Measurements from ENCODE around the gene FCRL2. TPM values are rescaled to one million over a fixed set of nuclear protein-coding genes. Genes with fewer than 3 reads are reported as not detected.

Gene FCRL2
- total and polyA plus RNA-seq, 2 experiments from 2014 or later: not detected

DNA sequence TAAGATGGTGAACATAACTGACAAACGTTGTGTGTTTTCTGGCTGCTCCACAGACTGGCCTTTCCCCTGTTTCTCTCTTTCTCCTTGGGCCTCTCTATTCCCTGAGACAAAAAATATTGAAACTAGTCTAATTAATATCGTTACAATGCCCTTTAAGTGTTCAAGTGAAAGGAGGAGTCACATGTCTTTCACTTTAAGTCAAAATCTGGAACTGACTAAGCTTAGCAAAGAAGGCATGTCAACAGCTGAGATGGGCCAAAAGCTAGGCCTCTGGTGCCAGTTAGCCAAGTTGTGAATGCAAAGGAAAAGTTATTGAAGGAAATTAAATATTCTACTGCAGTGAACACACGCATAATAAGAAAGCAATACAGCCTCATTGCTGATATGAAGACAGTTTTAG lies 44.2 kb downstream of the FCRL2 start:
- H3K27me3 ChIP-seq (ENCODE audit: insufficient read depth): no peaks in the 10 kb centered on the region
- TF ChIP-seq, protein P1, sequence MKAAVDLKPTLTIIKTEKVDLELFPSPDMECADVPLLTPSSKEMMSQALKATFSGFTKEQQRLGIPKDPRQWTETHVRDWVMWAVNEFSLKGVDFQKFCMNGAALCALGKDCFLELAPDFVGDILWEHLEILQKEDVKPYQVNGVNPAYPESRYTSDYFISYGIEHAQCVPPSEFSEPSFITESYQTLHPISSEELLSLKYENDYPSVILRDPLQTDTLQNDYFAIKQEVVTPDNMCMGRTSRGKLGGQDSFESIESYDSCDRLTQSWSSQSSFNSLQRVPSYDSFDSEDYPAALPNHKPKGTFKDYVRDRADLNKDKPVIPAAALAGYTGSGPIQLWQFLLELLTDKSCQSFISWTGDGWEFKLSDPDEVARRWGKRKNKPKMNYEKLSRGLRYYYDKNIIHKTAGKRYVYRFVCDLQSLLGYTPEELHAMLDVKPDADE (IDR thresholded peaks at IDR 0.05): no peak
- TF ChIP-seq, protein P2, sequence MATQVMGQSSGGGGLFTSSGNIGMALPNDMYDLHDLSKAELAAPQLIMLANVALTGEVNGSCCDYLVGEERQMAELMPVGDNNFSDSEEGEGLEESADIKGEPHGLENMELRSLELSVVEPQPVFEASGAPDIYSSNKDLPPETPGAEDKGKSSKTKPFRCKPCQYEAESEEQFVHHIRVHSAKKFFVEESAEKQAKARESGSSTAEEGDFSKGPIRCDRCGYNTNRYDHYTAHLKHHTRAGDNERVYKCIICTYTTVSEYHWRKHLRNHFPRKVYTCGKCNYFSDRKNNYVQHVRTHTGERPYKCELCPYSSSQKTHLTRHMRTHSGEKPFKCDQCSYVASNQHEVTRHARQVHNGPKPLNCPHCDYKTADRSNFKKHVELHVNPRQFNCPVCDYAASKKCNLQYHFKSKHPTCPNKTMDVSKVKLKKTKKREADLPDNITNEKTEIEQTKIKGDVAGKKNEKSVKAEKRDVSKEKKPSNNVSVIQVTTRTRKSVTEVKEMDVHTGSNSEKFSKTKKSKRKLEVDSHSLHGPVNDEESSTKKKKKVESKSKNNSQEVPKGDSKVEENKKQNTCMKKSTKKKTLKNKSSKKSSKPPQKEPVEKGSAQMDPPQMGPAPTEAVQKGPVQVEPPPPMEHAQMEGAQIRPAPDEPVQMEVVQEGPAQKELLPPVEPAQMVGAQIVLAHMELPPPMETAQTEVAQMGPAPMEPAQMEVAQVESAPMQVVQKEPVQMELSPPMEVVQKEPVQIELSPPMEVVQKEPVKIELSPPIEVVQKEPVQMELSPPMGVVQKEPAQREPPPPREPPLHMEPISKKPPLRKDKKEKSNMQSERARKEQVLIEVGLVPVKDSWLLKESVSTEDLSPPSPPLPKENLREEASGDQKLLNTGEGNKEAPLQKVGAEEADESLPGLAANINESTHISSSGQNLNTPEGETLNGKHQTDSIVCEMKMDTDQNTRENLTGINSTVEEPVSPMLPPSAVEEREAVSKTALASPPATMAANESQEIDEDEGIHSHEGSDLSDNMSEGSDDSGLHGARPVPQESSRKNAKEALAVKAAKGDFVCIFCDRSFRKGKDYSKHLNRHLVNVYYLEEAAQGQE (IDR thresholded peaks at IDR 0.05; ENCODE audit: unreplicated experiment): no peak
- TF ChIP-seq EZH2phosphoT487 (IDR thresholded peaks at IDR 0.05; ENCODE audit: unreplicated experiment) (no peak), CREB1 (CRISPR knock-in tag; IDR thresholded peaks at IDR 0.05; ENCODE audit: low read depth) (no peak), ZNF331 (CRISPR knock-in tag; IDR thresholded peaks at IDR 0.05; ENCODE audit: low read depth) (no peak), ZNF114 (CRISPR knock-in tag; IDR thresholded peaks at IDR 0.05) (no peak), NANOG (IDR thresholded peaks at IDR 0.05; ENCODE audit: borderline replicate concordance) (no peak), STAT1 (IDR thresholded peaks at IDR 0.05; ENCODE audit: unreplicated experiment) (no peak), JUNB (IDR thresholded peaks at IDR 0.05; ENCODE audit: unreplicated experiment) (no peak), EZH2 (IDR thresholded peaks at IDR 0.05; ENCODE audit: low read depth, unreplicated experiment) (no peak), POLR2AphosphoS5 (IDR thresholded peaks at IDR 0.05; ENCODE audit: low read depth) (no peak)
- TF ChIP-seq, protein P3, sequence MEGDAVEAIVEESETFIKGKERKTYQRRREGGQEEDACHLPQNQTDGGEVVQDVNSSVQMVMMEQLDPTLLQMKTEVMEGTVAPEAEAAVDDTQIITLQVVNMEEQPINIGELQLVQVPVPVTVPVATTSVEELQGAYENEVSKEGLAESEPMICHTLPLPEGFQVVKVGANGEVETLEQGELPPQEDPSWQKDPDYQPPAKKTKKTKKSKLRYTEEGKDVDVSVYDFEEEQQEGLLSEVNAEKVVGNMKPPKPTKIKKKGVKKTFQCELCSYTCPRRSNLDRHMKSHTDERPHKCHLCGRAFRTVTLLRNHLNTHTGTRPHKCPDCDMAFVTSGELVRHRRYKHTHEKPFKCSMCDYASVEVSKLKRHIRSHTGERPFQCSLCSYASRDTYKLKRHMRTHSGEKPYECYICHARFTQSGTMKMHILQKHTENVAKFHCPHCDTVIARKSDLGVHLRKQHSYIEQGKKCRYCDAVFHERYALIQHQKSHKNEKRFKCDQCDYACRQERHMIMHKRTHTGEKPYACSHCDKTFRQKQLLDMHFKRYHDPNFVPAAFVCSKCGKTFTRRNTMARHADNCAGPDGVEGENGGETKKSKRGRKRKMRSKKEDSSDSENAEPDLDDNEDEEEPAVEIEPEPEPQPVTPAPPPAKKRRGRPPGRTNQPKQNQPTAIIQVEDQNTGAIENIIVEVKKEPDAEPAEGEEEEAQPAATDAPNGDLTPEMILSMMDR (conservative IDR thresholded peaks at IDR 0.05; ENCODE audit: low read depth in 2 of 2): no peak
- TF ChIP-seq, protein P4, sequence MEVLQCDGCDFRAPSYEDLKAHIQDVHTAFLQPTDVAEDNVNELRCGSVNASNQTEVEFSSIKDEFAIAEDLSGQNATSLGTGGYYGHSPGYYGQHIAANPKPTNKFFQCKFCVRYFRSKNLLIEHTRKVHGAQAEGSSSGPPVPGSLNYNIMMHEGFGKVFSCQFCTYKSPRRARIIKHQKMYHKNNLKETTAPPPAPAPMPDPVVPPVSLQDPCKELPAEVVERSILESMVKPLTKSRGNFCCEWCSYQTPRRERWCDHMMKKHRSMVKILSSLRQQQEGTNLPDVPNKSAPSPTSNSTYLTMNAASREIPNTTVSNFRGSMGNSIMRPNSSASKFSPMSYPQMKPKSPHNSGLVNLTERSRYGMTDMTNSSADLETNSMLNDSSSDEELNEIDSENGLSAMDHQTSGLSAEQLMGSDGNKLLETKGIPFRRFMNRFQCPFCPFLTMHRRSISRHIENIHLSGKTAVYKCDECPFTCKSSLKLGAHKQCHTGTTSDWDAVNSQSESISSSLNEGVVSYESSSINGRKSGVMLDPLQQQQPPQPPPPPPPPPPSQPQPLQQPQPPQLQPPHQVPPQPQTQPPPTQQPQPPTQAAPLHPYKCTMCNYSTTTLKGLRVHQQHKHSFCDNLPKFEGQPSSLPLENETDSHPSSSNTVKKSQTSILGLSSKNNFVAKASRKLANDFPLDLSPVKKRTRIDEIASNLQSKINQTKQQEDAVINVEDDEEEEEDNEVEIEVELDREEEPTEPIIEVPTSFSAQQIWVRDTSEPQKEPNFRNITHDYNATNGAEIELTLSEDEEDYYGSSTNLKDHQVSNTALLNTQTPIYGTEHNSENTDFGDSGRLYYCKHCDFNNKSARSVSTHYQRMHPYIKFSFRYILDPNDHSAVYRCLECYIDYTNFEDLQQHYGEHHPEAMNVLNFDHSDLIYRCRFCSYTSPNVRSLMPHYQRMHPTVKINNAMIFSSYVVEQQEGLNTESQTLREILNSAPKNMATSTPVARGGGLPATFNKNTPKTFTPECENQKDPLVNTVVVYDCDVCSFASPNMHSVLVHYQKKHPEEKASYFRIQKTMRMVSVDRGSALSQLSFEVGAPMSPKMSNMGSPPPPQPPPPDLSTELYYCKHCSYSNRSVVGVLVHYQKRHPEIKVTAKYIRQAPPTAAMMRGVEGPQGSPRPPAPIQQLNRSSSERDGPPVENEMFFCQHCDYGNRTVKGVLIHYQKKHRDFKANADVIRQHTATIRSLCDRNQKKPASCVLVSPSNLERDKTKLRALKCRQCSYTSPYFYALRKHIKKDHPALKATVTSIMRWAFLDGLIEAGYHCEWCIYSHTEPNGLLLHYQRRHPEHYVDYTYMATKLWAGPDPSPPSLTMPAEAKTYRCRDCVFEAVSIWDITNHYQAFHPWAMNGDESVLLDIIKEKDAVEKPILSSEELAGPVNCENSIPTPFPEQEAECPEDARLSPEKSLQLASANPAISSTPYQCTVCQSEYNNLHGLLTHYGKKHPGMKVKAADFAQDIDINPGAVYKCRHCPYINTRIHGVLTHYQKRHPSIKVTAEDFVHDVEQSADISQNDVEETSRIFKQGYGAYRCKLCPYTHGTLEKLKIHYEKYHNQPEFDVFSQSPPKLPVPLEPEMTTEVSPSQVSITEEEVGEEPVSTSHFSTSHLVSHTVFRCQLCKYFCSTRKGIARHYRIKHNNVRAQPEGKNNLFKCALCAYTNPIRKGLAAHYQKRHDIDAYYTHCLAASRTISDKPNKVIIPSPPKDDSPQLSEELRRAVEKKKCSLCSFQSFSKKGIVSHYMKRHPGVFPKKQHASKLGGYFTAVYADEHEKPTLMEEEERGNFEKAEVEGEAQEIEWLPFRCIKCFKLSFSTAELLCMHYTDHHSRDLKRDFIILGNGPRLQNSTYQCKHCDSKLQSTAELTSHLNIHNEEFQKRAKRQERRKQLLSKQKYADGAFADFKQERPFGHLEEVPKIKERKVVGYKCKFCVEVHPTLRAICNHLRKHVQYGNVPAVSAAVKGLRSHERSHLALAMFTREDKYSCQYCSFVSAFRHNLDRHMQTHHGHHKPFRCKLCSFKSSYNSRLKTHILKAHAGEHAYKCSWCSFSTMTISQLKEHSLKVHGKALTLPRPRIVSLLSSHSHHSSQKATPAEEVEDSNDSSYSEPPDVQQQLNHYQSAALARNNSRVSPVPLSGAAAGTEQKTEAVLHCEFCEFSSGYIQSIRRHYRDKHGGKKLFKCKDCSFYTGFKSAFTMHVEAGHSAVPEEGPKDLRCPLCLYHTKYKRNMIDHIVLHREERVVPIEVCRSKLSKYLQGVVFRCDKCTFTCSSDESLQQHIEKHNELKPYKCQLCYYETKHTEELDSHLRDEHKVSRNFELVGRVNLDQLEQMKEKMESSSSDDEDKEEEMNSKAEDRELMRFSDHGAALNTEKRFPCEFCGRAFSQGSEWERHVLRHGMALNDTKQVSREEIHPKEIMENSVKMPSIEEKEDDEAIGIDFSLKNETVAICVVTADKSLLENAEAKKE (CRISPR knock-in tag; IDR thresholded peaks at IDR 0.05): no peak
- Mint-ChIP-seq H3K27ac (no peak overlapping the region), H3K36me3 (ENCODE audit: low read depth) (no peaks in the 10 kb centered on the region), H3K27me3 (ENCODE audit: insufficient read depth, low read depth, poor library complexity) (peaks cover 3% of the 10 kb centered on the region), H3K4me3 (no peak overlapping the region), H3K9me3 (no peaks in the 10 kb centered on the region), H3K4me1 (no peaks in the 10 kb centered on the region)
- H4K20me1 ChIP-seq (replicated peaks; ENCODE audit: insufficient read depth): no peaks in the 10 kb centered on the region
- H3K27ac ChIP-seq (ENCODE audit: low read depth): no peak overlapping the region
- 0 out of 2 replicates have a peak, but pooled peaks cover 8% of the 10 kb centered on the region for H3K9me2 ChIP-seq (ENCODE audit: insufficient read depth)
- no peak overlapping the region for H2AFZ ChIP-seq
- no peak overlapping the region for H3K4me3 ChIP-seq
- H3K4me1 ChIP-seq (ENCODE audit: insufficient read depth): no peaks in the 10 kb centered on the region
- H3K36me3 ChIP-seq (ENCODE audit: insufficient read depth): no peaks in the 10 kb centered on the region
- ATAC-seq (no peak), DNase-seq (ENCODE audit: low spot score) (no peak)
- no peaks in the 10 kb centered on the region for H3K79me2 ChIP-seq (replicated peaks; ENCODE audit: insufficient read depth)
- H3F3A ChIP-seq (replicated peaks; ENCODE audit: low read depth): no peaks in the 10 kb centered on the region
- no peak overlapping the region for H3K4me2 ChIP-seq

Measured in GM23338 (cell line).